IMR-90 (cell line): ENCODE data around the gene LRP1B.

Experiments used
- MAZ ChIP-seq: IDR thresholded peaks from 2 replicates; pipeline ENCODE4 v1.6.1; 2012; ENCODE audit warnings: low read depth, mild to moderate bottlenecking, low read length, improper control_type of control experiment, moderate library complexity, borderline replicate concordance
- MXI1 ChIP-seq: IDR thresholded peaks from 2 replicates; pipeline ENCODE4 v1.6.1; 2012; ENCODE audit warnings: low read depth, mild to moderate bottlenecking, low read length, moderate library complexity, borderline replicate concordance
- POLR2A ChIP-seq: IDR thresholded peaks from 2 replicates; pipeline ENCODE4 v1.6.1; 2012; ENCODE audit warnings: mild to moderate bottlenecking, low read depth, low read length
- TF ChIP-seq, protein P1 (sequence below): fragments of 150-350 bp; IDR thresholded peaks from 2 replicates; pipeline ENCODE4 v1.6.1; 2017; ENCODE audit warnings: mild to moderate bottlenecking, antibody characterized with exemption, low read length, low read depth
- TF ChIP-seq, protein P2 (sequence below): conservative IDR thresholded peaks from 2 replicates; pipeline ENCODE4 v1.5.1; 2012; ENCODE audit warnings: mild to moderate bottlenecking, low read depth, low read length, improper control_type of control experiment

DNA sequence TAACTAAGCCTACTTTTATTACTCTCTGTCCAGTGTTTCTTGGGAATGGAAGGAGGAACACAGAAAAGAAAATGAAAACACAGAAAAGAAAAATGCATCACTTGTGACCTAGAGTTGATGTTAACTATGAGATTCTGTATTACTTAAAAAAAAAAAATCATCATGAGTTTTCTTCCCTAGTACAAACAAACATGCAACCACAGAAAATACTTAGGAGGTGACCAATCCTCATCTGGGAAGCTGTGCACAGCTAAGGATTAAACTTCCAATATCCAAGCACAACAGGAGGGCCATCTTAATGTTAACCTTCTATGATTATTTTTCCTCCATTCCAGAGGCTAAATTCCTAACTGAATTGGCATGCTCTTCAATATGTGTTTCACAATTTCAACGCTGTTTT is 1140.4 kb downstream of the LRP1B start:
- TF ChIP-seq, protein P1, sequence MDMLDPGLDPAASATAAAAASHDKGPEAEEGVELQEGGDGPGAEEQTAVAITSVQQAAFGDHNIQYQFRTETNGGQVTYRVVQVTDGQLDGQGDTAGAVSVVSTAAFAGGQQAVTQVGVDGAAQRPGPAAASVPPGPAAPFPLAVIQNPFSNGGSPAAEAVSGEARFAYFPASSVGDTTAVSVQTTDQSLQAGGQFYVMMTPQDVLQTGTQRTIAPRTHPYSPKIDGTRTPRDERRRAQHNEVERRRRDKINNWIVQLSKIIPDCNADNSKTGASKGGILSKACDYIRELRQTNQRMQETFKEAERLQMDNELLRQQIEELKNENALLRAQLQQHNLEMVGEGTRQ, result no peak
- TF ChIP-seq, protein P2, sequence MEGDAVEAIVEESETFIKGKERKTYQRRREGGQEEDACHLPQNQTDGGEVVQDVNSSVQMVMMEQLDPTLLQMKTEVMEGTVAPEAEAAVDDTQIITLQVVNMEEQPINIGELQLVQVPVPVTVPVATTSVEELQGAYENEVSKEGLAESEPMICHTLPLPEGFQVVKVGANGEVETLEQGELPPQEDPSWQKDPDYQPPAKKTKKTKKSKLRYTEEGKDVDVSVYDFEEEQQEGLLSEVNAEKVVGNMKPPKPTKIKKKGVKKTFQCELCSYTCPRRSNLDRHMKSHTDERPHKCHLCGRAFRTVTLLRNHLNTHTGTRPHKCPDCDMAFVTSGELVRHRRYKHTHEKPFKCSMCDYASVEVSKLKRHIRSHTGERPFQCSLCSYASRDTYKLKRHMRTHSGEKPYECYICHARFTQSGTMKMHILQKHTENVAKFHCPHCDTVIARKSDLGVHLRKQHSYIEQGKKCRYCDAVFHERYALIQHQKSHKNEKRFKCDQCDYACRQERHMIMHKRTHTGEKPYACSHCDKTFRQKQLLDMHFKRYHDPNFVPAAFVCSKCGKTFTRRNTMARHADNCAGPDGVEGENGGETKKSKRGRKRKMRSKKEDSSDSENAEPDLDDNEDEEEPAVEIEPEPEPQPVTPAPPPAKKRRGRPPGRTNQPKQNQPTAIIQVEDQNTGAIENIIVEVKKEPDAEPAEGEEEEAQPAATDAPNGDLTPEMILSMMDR, result no peak
- TF ChIP-seq MAZ, result no peak
- no peak for TF ChIP-seq POLR2A
- no peak for TF ChIP-seq MXI1
